ENCODE measurements around the gene MUC15. TPM values are rescaled to one million over a fixed set of nuclear protein-coding genes. Genes with fewer than 3 reads are reported as not detected.

The MUC15 gene
- total and polyA plus RNA-seq, 2 of the 8 experiments (the other 6 are each of a cell fraction or from before 2014, with no cell fraction given), result not detected

DNA sequence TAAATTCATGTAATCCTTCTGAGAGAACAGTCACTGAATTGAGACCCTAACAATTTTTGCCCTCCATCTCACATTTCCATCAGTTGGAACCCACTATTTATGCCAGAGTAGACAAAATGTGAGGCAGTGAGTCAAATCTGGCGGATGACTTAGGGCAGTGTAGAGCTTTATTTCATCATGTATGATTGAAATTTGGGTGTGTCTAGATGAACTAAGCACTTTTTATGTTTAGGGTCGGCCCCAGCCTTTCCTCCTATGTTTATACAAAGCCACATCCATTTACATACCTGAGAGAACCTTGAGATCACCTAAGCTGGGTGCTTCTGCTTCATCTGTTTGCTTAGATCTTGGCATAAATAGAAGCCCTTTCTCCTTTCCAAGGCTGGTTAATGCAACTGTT, 15.0 kb upstream of the MUC15 start:
- H3K56ac ChIP-seq (replicated peaks; ENCODE audit: insufficient read length, low read depth, low read length), result no peak overlapping the region
- H3K4me2 ChIP-seq (ENCODE audit: insufficient read depth in 1 of 2, low read depth in 2 of 2, low read length in 2 of 2), result no peak overlapping the region
- no peak overlapping the region for H2BK15ac ChIP-seq (ENCODE audit: low read length)
- no peak overlapping the region for H3K23ac ChIP-seq (ENCODE audit: insufficient read length)
- H4K20me1 ChIP-seq (replicated peaks in 1 of 2; ENCODE audit: control insufficient read depth in 1 of 2, insufficient read depth in 2 of 2, low read length in 2 of 2), result no peaks in the 10 kb centered on the region
- H3K18ac ChIP-seq (ENCODE audit: extremely low read depth, low read length), result no peak overlapping the region
- H3K9me3 ChIP-seq (ENCODE audit: insufficient read depth in 2 of 2, low read depth in 1 of 2, low read length in 1 of 2), result no peaks in the 10 kb centered on the region
- FAIRE-seq, result no peak
- H3K4me1 ChIP-seq (replicated peaks in 1 of 4; ENCODE audit: control insufficient read depth in 3 of 4, insufficient read depth in 4 of 4, low read length in 3 of 4), result no peaks in the 10 kb centered on the region
- DNase-seq (ENCODE audit: low read depth in 1 of 2, low spot score in 2 of 2), result no peak
- H3K23me2 ChIP-seq (ENCODE audit: low read depth, low read length), result no peaks in the 10 kb centered on the region
- H4K5ac ChIP-seq (ENCODE audit: insufficient read length, low read depth, low read length), result no peak overlapping the region
- 95% methylated on average over 2 of the region's 2 CpGs; no CpG with 5 or more reads in 1 of the 2 experiments for WGBS, 2 experiments (ENCODE audit: extremely low coverage in 1 of 2, insufficient coverage in 1 of 2, insufficient read length in 1 of 2, insufficient replicate concordance in 2 of 2, low coverage in 1 of 2, low lambda C conversion rate in 2 of 2, missing lambda C conversion rate in 1 of 2)
- no peak overlapping the region for H2BK12ac ChIP-seq (ENCODE audit: low read depth, low read length)
- CTCF ChIA-PET (ENCODE audit: partially characterized antibody), result interaction anchor here (0.7 kb wide), 1 partner anchor 30 kb away, joined by 3 read pairs; no protein-coding TSS in a partner anchor
- no peak overlapping the region for H3K4me3 ChIP-seq (ENCODE audit: extremely low read depth in 1 of 4, insufficient read depth in 2 of 4, low read depth in 3 of 4, low read length in 4 of 4)
- H3K27ac ChIP-seq (ENCODE audit: low read depth, low read length), result no peak overlapping the region
- no peaks in the 10 kb centered on the region for H3K36me3 ChIP-seq (ENCODE audit: control insufficient read depth in 2 of 4, insufficient read depth in 4 of 4, low read length in 3 of 4)
- no peak overlapping the region for H2BK5ac ChIP-seq (ENCODE audit: low read depth, low read length)
- POLR2A ChIA-PET (ENCODE audit: partially characterized antibody), result no interaction called here
- H4K8ac ChIP-seq (ENCODE audit: extremely low read depth, insufficient read depth, low read length), result no peak overlapping the region
- no peak overlapping the region for H4K91ac ChIP-seq (replicated peaks; ENCODE audit: insufficient read length, low read length)
- H2AFZ ChIP-seq (ENCODE audit: low read length), result no peak overlapping the region; the same call in 1 of the 2 replicates
- H3K4ac ChIP-seq (replicated peaks; ENCODE audit: insufficient read length, low read depth, low read length), result no peak overlapping the region
- H3K27me3 ChIP-seq (replicated peaks in 1 of 4; ENCODE audit: control insufficient read depth in 3 of 4, extremely low read depth in 1 of 4, insufficient read depth in 3 of 4, low read length in 3 of 4), result no peaks in the 10 kb centered on the region
- no peak overlapping the region for H2BK120ac ChIP-seq (replicated peaks; ENCODE audit: low read depth, low read length)
- no peaks in the 10 kb centered on the region for H3K79me2 ChIP-seq (ENCODE audit: control insufficient read depth in 1 of 2, insufficient read depth in 2 of 2, low read length in 2 of 2)
- no peak overlapping the region for H2BK20ac ChIP-seq (ENCODE audit: low read length)
- H3K9ac ChIP-seq (replicated peaks in 1 of 4; ENCODE audit: extremely low read depth in 1 of 4, low read depth in 3 of 4, low read length in 3 of 4), result no peak overlapping the region
- TF ChIP-seq CHD2 (IDR thresholded peaks at IDR 0.05; ENCODE audit: low read length) (no peak), ZNF274 (IDR thresholded peaks at IDR 0.05; ENCODE audit: borderline replicate concordance, extremely low read depth, low read length) (no peak), SIX5 (IDR thresholded peaks at IDR 0.05; ENCODE audit: low read depth, low read length) (no peak), SP2 (IDR thresholded peaks at IDR 0.05; ENCODE audit: low read length) (no peak), TCF12 (IDR thresholded peaks at IDR 0.05; ENCODE audit: low read depth, low read length) (no peak), POLR2AphosphoS5 (IDR thresholded peaks at IDR 0.05; ENCODE audit: low read depth, low read length) (no peak), E2F6 (IDR thresholded peaks at IDR 0.05) (no peak)
- no peak overlapping the region for H2AK5ac ChIP-seq (ENCODE audit: low read depth, low read length)
- H3K79me1 ChIP-seq (ENCODE audit: low read depth, low read length), result no peaks in the 10 kb centered on the region
- no peak overlapping the region for H3K14ac ChIP-seq (ENCODE audit: insufficient read length)
